Neutrophil (primary cell): ENCODE measurements around the gene PLA2G6.

Source experiments
- H3K27ac ChIP-seq: fragments of 200-600 bp; sonication (generic); 2 replicates; pipeline ENCODE4 v1.5.1; 2016; ENCODE audit warnings: mild to moderate bottlenecking, moderate library complexity
- H3K27me3 ChIP-seq: fragments of 200-600 bp; sonication (generic); 2 replicates; pipeline ENCODE4 v1.6.0; 2016; ENCODE audit warnings: mild to moderate bottlenecking
- H3K36me3 ChIP-seq: fragments of 200-600 bp; sonication (generic); 2 replicates; pipeline ENCODE4 v1.5.1; 2017
- H3K4me1 ChIP-seq, 2 experiments: fragments of 200-600 bp in 1 of 2; sonication (generic) in 1 of 2; 1 replicate in 1 of 2; 2 replicates in 1 of 2; pipeline versions ENCODE4 v1.5.1 to v1.6.1; 2013 to 2016; ENCODE audit warnings: low read depth in 1 of 2, low read length in 1 of 2, mild to moderate bottlenecking in 1 of 2, moderate library complexity in 1 of 2; ENCODE audit not compliant: control insufficient read depth in 1 of 2, insufficient read depth in 1 of 2
- H3K4me3 ChIP-seq, 2 experiments: fragments of 200-600 bp in 1 of 2; sonication (generic) in 1 of 2; 1 replicate in 1 of 2; 2 replicates in 1 of 2; pipeline ENCODE4 v1.5.1; 2013 to 2016; ENCODE audit warnings: low read depth in 1 of 2, low read length in 1 of 2, mild to moderate bottlenecking in 1 of 2, moderate library complexity in 1 of 2
- H3K9me3 ChIP-seq: fragments of 200-600 bp; sonication (generic); 2 replicates; pipeline ENCODE4 v1.5.1; 2016
- TF ChIP-seq, protein P1 (sequence below): fragments of 200-600 bp; sonication (generic); IDR thresholded peaks from 2 replicates; pipeline ENCODE4 v1.5.1; 2016; ENCODE audit warnings: antibody characterized with exemption

PLA2G6 gene

DNA sequence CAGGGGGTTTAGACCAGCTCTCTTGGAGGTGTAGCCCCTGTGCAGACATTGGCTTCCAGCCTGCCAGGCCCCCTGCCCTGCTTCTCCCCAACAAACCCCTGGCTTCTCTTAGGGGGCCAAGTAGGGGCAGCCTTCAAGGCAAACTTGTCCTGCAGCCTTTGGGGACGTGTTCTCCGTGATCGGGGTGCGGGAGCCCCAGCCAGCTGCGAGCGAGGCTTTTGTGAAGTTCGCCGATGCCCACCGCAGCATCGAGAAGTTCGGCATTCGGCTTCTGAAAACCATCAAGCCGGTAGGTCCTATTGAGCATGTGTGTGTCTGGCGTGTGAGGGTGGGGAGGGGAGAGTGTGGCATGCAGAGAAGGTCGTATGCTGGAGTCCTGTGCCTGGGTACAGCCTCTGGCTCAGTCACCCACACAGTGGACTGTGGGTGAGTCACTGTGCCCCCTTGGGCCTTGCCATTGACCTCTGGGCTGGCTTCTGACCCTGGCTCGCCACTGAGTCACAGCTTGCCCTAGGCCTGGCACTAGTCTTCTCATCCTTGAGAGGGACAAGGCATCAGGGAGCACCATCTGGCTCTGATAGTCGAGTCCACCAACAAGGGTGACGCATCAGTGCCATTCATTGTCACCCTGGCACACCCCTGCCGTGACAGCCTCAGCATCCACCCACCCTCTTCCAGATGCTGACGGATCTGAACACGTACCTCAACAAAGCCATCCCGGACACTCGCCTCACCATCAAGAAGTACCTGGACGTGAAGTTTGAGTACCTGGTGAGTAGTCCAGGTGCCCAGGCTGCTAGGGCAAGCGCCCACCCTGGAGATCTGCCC is 109.1 kb downstream of the PLA2G6 start:
- no peaks in the 10 kb centered on the region for H3K4me1 ChIP-seq
- H3K27me3 ChIP-seq, result no peaks in the 10 kb centered on the region
- TF ChIP-seq, protein P1, sequence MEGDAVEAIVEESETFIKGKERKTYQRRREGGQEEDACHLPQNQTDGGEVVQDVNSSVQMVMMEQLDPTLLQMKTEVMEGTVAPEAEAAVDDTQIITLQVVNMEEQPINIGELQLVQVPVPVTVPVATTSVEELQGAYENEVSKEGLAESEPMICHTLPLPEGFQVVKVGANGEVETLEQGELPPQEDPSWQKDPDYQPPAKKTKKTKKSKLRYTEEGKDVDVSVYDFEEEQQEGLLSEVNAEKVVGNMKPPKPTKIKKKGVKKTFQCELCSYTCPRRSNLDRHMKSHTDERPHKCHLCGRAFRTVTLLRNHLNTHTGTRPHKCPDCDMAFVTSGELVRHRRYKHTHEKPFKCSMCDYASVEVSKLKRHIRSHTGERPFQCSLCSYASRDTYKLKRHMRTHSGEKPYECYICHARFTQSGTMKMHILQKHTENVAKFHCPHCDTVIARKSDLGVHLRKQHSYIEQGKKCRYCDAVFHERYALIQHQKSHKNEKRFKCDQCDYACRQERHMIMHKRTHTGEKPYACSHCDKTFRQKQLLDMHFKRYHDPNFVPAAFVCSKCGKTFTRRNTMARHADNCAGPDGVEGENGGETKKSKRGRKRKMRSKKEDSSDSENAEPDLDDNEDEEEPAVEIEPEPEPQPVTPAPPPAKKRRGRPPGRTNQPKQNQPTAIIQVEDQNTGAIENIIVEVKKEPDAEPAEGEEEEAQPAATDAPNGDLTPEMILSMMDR, result no peak
- H3K9me3 ChIP-seq, result no peaks in the 10 kb centered on the region
- H3K4me3 ChIP-seq, result no peak overlapping the region
- no peak overlapping the region for H3K27ac ChIP-seq
- H3K36me3 ChIP-seq, result peaks cover 90% of the 10 kb centered on the region

DNA sequence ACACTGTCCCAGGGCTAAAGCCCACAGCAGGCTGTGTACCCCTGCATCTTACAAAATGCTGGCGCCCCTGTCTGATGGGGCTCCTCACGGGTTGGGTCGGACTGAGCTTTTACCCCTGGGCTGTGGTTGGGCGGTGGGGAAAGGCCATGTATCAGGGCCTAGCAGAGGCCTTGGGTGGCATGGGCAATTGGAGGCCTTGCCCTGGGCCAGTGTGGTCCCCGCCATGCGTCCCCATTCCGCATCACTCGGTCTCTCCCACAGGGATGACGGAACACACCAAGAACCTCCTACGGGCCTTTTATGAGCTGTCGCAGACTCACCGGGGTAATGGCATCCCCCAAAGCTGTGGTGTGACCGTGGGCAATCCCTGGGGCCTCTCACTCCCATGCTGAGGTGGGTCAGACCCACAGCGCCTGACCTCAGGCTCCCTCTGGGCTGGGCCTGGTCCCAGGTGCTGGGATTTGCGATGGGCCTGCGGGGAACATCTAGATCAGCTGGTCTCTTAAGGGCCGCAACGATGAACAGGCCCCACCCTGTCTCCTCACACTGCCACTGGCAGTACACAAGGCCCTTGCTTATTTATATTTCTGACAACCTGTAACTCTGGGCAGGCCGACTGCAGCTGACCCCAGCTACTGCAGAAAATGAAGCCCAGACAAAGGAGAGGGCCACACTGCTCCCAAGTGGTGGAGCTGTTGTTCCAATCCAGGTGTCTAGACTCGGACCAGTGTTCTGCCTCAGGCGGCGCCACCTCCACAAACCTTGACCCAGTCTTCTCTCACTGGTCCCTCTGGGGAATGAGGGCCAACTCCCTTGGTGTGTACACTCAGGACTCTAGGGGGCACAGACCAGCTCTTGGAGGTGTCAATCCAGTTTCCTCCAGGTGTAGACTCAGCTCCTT is 110.0 kb downstream of the PLA2G6 start:
- Histone ChIP-seq H3K9me3 (no peaks in the 10 kb centered on the region), H3K4me1 (no peaks in the 10 kb centered on the region), H3K36me3 (peaks cover 97% of the 10 kb centered on the region), H3K27ac (no peak overlapping the region), H3K27me3 (no peaks in the 10 kb centered on the region), H3K4me3 (no peak overlapping the region)
- TF ChIP-seq, protein P1, result no peak

DNA sequence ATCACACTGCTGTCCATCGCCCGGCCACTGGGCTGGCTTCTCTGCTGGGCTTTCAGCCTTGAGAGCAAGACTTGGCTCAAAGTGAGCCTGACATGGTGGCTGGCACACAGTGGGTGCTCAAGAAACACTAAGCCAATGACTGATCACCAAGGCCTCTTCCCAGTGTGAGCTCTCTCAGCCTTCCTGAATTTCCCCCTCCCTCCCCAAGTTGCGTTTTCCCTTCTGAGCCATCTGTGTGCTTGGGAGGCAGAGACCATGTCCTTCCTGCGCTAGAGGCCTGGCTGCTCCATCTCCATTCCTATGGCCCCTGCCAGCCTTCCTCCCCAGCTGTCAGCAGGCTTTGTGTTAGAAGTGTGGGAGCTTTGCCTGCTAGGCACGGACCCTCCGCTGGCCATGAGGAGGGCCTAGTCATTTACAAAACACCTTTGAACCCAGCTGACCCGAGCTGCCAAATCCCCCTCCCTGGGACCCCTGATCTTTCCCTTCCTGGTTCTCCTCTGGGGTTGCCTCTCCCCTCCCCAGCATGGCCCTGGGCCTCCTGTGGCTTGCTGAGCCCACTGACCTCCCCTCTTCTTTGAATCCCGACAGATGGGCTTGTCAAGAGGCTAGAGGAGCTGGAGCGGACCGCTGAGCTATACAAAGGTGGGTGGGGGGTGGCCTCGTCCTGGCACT is 111.2 kb downstream of the PLA2G6 start:
- Histone ChIP-seq H3K27ac (no peak overlapping the region), H3K4me1 (no peaks in the 10 kb centered on the region), H3K36me3 (peaks cover 98% of the 10 kb centered on the region), H3K9me3 (no peaks in the 10 kb centered on the region), H3K27me3 (no peaks in the 10 kb centered on the region), H3K4me3 (no peak overlapping the region)
- TF ChIP-seq, protein P1, result no peak

DNA sequence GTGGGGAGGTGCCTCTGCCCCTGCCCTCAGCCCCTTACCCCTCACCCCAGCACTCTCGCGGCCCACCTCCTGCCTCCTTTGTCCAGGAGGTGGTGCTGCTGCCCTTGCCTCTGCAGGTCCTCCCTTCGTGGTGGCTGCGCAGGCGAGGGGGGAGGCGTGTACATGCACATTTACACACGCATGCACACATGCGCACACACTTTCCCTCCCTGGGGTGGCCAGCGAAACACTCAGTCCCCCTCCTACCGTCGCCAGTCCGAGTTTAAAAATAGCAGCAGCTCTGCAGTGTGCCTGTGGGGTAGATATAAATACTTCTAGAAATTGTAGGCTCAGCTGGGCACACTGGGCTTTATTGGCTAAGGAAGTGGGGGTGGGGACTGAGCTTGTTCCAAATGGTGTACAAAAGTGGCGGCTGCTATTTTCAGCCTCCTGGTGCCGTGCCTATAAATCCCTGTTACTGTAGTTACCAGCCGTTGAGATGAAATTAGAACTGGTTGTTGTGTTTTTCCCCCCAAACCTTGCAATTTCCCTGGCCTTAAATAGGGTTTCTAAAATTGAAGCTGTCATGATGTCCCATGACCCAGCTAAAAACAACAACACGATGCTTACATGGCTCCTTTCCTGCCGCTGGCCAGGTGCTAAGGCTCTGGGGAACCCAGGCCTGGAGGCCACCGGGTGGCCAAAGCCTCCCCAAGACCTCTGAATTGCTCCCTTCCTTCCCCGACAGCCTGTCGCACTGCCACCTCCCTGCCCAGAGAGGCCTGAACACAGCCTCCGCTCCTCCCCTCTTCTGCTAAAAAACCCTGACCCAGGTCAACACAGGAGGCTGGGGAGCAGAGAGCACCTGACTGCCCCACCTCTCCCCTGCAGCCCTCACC is 112.0 kb downstream of the PLA2G6 start:
- Histone ChIP-seq H3K36me3 (peaks cover 98% of the 10 kb centered on the region), H3K4me3 (no peak overlapping the region), H3K27ac (no peak overlapping the region), H3K27me3 (no peaks in the 10 kb centered on the region), H3K4me1 (no peaks in the 10 kb centered on the region), H3K9me3 (no peaks in the 10 kb centered on the region)
- TF ChIP-seq, protein P1, result no peak
